K562 (cell line): ENCODE measurements around the gene FITM1. TPM values are rescaled to one million over a fixed set of nuclear protein-coding genes. Genes with fewer than 3 reads are reported as not detected.
A peak's percentile ranks its signal among the peaks of the same experiment; 100 is the strongest.

Source experiments
- ATAC-seq: fragments of 200-7000 bp; cut with Tn5 transposase; 3 replicates; pipeline ENCODE4 v1.9.1; 2020; ENCODE audit warnings: moderate library complexity
- BruUV-seq: library from RNA; stranded (reverse); fragments of 400-500 nt; replicated peaks from 2 replicates; lab custom pipeline; 2021; lab: Mats Ljungman, UMichigan
- CTCF ChIA-PET: fragments of 300-600 bp; formaldehyde crosslinking; extraction: SDS; loops from one replicate; lab custom pipeline; 2021; ENCODE audit warnings: low intra/inter-chr PET ratio; lab: Yijun Ruan, JAX
- POLR2A ChIA-PET: fragments of 300-600, 350-650 bp; sonication (Branson Sonifier 250); formaldehyde crosslinking; extraction: SDS; loops from one replicate; lab custom pipeline; 2021; ENCODE audit warnings: antibody characterized with exemption, inconsistent platforms; lab: Yijun Ruan, JAX
- DNase-seq, 4 experiments: peaks; one replicate each; pipeline versions ENCODE4 v3.0.0 to v3.0.0-alpha.2; 2011 to 2018; ENCODE audit warnings: low spot score in 3 of 4, mixed read lengths in 3 of 4; ENCODE audit errors: extremely low read depth in 1 of 4
- FAIRE-seq: peaks from 2 replicates; lab custom pipeline; 2011; peaks lifted over from hg19 to GRCh38; lab: Jason Lieb, UNC
- H2AFZ ChIP-seq: 2 replicates; pipeline ENCODE4 v1.6.0; 2011; ENCODE audit warnings: low read depth, low read length, control low read depth, inconsistent platforms
- H3K27ac ChIP-seq: fragments of 200-600 bp; 3 replicates; pipeline ENCODE4 v1.8.0; 2011; ENCODE audit warnings: low read depth, mild to moderate bottlenecking, control low read depth, inconsistent platforms, low read length, moderate library complexity, mixed read lengths; ENCODE audit errors: extremely low read depth
- H3K27me3 ChIP-seq, 2 experiments: fragments of 300-600 bp in 1 of 2; 2 replicates in 1 of 2; 3 replicates in 1 of 2; pipeline versions ENCODE4 v1.6.0 to v1.8.0; 2011; ENCODE audit warnings: inconsistent platforms in 2 of 2, low read length in 2 of 2, mild to moderate bottlenecking in 1 of 2, mixed read lengths in 1 of 2, moderate library complexity in 1 of 2; ENCODE audit not compliant: control insufficient read depth in 2 of 2, insufficient read depth in 2 of 2
- H3K36me3 ChIP-seq: fragments of 300-600 bp; 3 replicates; pipeline ENCODE4 v1.8.0; 2011; ENCODE audit warnings: mild to moderate bottlenecking, low read length, inconsistent platforms; ENCODE audit not compliant: control insufficient read depth, insufficient read depth
- H3K4me1 ChIP-seq, 2 experiments: fragments of 200-600 bp in 1 of 2; replicated peaks in 1 of 2; 2 replicates in 1 of 2; 3 replicates in 1 of 2; pipeline versions ENCODE4 v1.5.1 to v1.8.0; 2011; ENCODE audit warnings: inconsistent platforms in 2 of 2, low read length in 2 of 2, mild to moderate bottlenecking in 1 of 2, mixed read lengths in 1 of 2, moderate library complexity in 1 of 2; ENCODE audit not compliant: control insufficient read depth in 2 of 2, insufficient read depth in 2 of 2
- H3K4me2 ChIP-seq: 2 replicates; pipeline ENCODE4 v1.6.1; 2011; ENCODE audit warnings: low read length, control low read depth, inconsistent platforms, mixed read lengths; ENCODE audit not compliant: insufficient read depth
- H3K4me3 ChIP-seq: fragments of 200-600 bp; sonication (generic), shearing (Covaris generic); 2 replicates; pipeline ENCODE4 v1.5.1; 2016; ENCODE audit warnings: control low read depth, inconsistent platforms
- H3K79me2 ChIP-seq: fragments of 200-600 bp; 3 replicates; pipeline ENCODE4 v1.8.0; 2011; ENCODE audit warnings: low read length, inconsistent platforms; ENCODE audit not compliant: control insufficient read depth, insufficient read depth
- H3K9ac ChIP-seq, 2 experiments: 2 replicates each; pipeline versions ENCODE4 v1.6.0 to v1.6.1; 2011; ENCODE audit warnings: low read depth in 2 of 2, low read length in 2 of 2, control low read depth in 1 of 2, inconsistent platforms in 1 of 2, mild to moderate bottlenecking in 1 of 2, mixed read lengths in 1 of 2; ENCODE audit not compliant: insufficient read depth in 1 of 2
- H3K9me1 ChIP-seq: one replicate; pipeline ENCODE4 v1.6.0; 2011; ENCODE audit warnings: inconsistent platforms, mild to moderate bottlenecking, low read length, moderate library complexity; ENCODE audit not compliant: control insufficient read depth, insufficient read depth
- H3K9me3 ChIP-seq: replicated peaks from 2 replicates; pipeline ENCODE4 v1.5.1; 2011; ENCODE audit warnings: low read depth, low read length, inconsistent platforms; ENCODE audit not compliant: control insufficient read depth, insufficient read depth
- H4K20me1 ChIP-seq: replicated peaks from 2 replicates; pipeline ENCODE4 v1.6.1; 2011; ENCODE audit warnings: low read length, inconsistent platforms, mixed read lengths; ENCODE audit not compliant: control insufficient read depth, insufficient read depth
- ARNT ChIP-seq, 2 experiments: fragments of 450-650 bp; IDR thresholded peaks; 2 replicates each; pipeline ENCODE4 v1.6.1; 2016; ENCODE audit warnings: mild to moderate bottlenecking in 1 of 2
- ERF ChIP-seq: fragments of 450-650 bp; formaldehyde crosslinking; IDR thresholded peaks from 2 replicates; pipeline ENCODE4 v1.4.0; 2020; ENCODE audit warnings: mild to moderate bottlenecking, mixed read lengths
- MBD1 ChIP-seq: fragments of 250-450 bp; sonication (Bioruptor Pico); IDR thresholded peaks from 2 replicates; pipeline ENCODE4 v1.8.0; 2022; ENCODE audit warnings: inconsistent platforms
- NFIC ChIP-seq: fragments of 450-650 bp; IDR thresholded peaks from 2 replicates; pipeline ENCODE4 v1.6.1; 2017; ENCODE audit warnings: mild to moderate bottlenecking, inconsistent platforms
- NUFIP1 ChIP-seq: fragments of 450-650 bp; IDR thresholded peaks from 2 replicates; pipeline ENCODE4 v1.6.1; 2018; ENCODE audit not compliant: partially characterized antibody
- PML ChIP-seq: IDR thresholded peaks from 2 replicates; pipeline ENCODE4 v1.6.1; 2012; ENCODE audit warnings: low read length, inconsistent platforms
- UBTF ChIP-seq, 2 experiments: IDR thresholded peaks; 2 replicates each; pipeline ENCODE4 v1.6.1; 2012; ENCODE audit warnings: improper control_type of control experiment in 2 of 2, low read depth in 2 of 2, low read length in 2 of 2, borderline replicate concordance in 1 of 2
- ZNF217 ChIP-seq: sonication (generic); formaldehyde crosslinking; IDR thresholded peaks from 2 replicates; pipeline ENCODE4 v1.8.0; 2022; ENCODE audit warnings: mild to moderate bottlenecking, missing genetic modification reagents
- ZNF408 ChIP-seq: fragments of 250-450 bp; sonication (Bioruptor Pico); IDR thresholded peaks from 2 replicates; pipeline ENCODE4 v1.4.0; 2020; ENCODE audit warnings: low read depth, mild to moderate bottlenecking, moderate library complexity
- ZNF695 ChIP-seq: fragments of 450-650 bp; formaldehyde crosslinking; IDR thresholded peaks from 2 replicates; pipeline ENCODE4 v1.4.0; 2020; ENCODE audit warnings: mild to moderate bottlenecking, moderate library complexity
- ZNF778 ChIP-seq: fragments of 450-650 bp; formaldehyde crosslinking; IDR thresholded peaks from 2 replicates; pipeline ENCODE4 v1.4.0; 2020; ENCODE audit warnings: mild to moderate bottlenecking, moderate library complexity
- ZNF830 ChIP-seq: fragments of 250-450 bp; sonication (Bioruptor Pico); IDR thresholded peaks from 2 replicates; pipeline ENCODE4 v1.5.0; 2021; ENCODE audit warnings: mild to moderate bottlenecking
- WGBS: fragments of 100-300 bp; shearing (Covaris generic); methylation state at CpG from one replicate; pipeline ENCODE4 v1.1.6; 2016; ENCODE audit warnings: low coverage, mixed read lengths; ENCODE audit not compliant: insufficient coverage; ENCODE audit errors: missing lambda C conversion rate; 5-methylcytosine and 5-hydroxymethylcytosine counted together
- in situ Hi-C: fragments of 300-500 bp; cut with MboI; formaldehyde crosslinking; loops from 4 replicates; pipeline ENCODE4 v1.15.0; 2018; ENCODE audit warnings: inconsistent platforms, mixed read lengths
- intact Hi-C: fragments of 100-400 bp; cut with micrococcal nuclease; formaldehyde crosslinking; loops from 2 replicates; pipeline ENCODE4 v1.14.2; 2022
- polyA plus RNA-seq, 8 experiments: library from polyadenylated mRNA; depleted of rRNA in 4 of 8; stranded (reverse) in 5 of 8; unstranded in 3 of 8; fragments of >200 nt; fragmentation: Nextera tagmentation in 2 of 8; fragmentation: Illumina TruSeq in 1 of 8; extraction: Ambion mirVana in 2 of 8; extraction: Trizol in 1 of 8; gene quantifications; 2 replicates each; pipeline versions ENCODE4 v1.2.1 to v1.2.3, GENCODE V29; 2011 to 2014; ENCODE audit warnings: inconsistent platforms in 1 of 8, missing spikeins in 1 of 8
- total RNA-seq, 7 experiments: library from RNA; depleted of rRNA in 6 of 7; stranded (reverse); fragments of >200 nt in 6 of 7; fragmentation: Illumina TruSeq in 2 of 7; extraction: Trizol in 2 of 7; gene quantifications; 2 replicates each; pipeline versions ENCODE4 v1.2.1 to v1.2.3, GENCODE V29; 2011 to 2021; ENCODE audit warnings: low replicate concordance in 1 of 7
- TF ChIP-seq, protein P1 (sequence below): fragments of 450-650 bp; IDR thresholded peaks from 2 replicates; pipeline ENCODE4 v1.6.1; 2016; ENCODE audit warnings: borderline replicate concordance

Gene FITM1
- total and polyA plus RNA-seq, 9 of the 15 experiments (the other 6 are each of a cell fraction or from before 2014, with no cell fraction given): 0.09 to 0.20 TPM; not detected in 7

- H3K9me1 ChIP-seq: peaks cover 5% of the 10 kb centered on the region
- H3K4me3 ChIP-seq: peak overlapping the region; percentile 98
- H3K9me3 ChIP-seq: no peaks in the 10 kb centered on the region
- FAIRE-seq: no peak
- H3K27me3 ChIP-seq: no peaks in the 10 kb centered on the region
- no peaks in the 10 kb centered on the region for H4K20me1 ChIP-seq
- ChIA-PET POLR2A (interaction anchor here (0.5 to 2.2 kb wide), 4 partner anchors 13 to 85 kb away, joined by 3 to 5 read pairs (median 4); partner anchors contain the start of genes GMPR2 and IRF9), CTCF (no interaction called here)
- peak overlapping the region; percentile 76 to 96 for H3K9ac ChIP-seq
- H3K4me1 ChIP-seq: peaks cover 28 to 40% of the 10 kb centered on the region in 2 experiments; a peak in 4 of 5 replicates
- peak; percentile 5 for ATAC-seq
- TSS peak; percentile 66 for BruUV-seq
- peaks cover 62% of the 10 kb centered on the region; the same call in 2 of the 3 replicates for H3K36me3 ChIP-seq
- peak overlapping the region; percentile 98 for H3K4me2 ChIP-seq
- in situ Hi-C loops: no loop called here
- 3% methylated on average over 18 of the region's 29 CpGs for WGBS
- no peak for DNase-seq
- peak overlapping the region; percentile 62 for H3K27ac ChIP-seq
- peaks cover 39% of the 10 kb centered on the region for H3K79me2 ChIP-seq
- peak overlapping the region; percentile 58; the same call in 1 of the 2 replicates for H2AFZ ChIP-seq
- intact Hi-C loops: loop anchor here (2.0 to 10.0 kb wide), 2 partner anchors 33 to 53 kb away; partner anchors contain the start of genes DCAF11, NRL and PCK2
- TF ChIP-seq, protein P1, sequence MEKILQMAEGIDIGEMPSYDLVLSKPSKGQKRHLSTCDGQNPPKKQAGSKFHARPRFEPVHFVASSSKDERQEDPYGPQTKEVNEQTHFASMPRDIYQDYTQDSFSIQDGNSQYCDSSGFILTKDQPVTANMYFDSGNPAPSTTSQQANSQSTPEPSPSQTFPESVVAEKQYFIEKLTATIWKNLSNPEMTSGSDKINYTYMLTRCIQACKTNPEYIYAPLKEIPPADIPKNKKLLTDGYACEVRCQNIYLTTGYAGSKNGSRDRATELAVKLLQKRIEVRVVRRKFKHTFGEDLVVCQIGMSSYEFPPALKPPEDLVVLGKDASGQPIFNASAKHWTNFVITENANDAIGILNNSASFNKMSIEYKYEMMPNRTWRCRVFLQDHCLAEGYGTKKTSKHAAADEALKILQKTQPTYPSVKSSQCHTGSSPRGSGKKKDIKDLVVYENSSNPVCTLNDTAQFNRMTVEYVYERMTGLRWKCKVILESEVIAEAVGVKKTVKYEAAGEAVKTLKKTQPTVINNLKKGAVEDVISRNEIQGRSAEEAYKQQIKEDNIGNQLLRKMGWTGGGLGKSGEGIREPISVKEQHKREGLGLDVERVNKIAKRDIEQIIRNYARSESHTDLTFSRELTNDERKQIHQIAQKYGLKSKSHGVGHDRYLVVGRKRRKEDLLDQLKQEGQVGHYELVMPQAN: 0 out of 2 replicates have a peak, but pooled peaks have one; percentile 40
- peak; percentile 19; the same call in 1 of the 2 replicates for TF ChIP-seq NFIC
- TF ChIP-seq PML: no peak
- no peak for TF ChIP-seq ZNF695
- TF ChIP-seq NUFIP1: no peak
- 0 out of 4 replicates have a peak, but pooled peaks of 1 of the 2 experiments have one; percentile 48 for TF ChIP-seq UBTF (IDR thresholded peaks at IDR 0.05; ENCODE audit: borderline replicate concordance in 1 of 2, low read depth in 2 of 2, low read length in 2 of 2)
- TF ChIP-seq ZNF830 (CRISPR knock-in tag): no peak
- TF ChIP-seq ARNT (IDR thresholded peaks at IDR 0.05): no peak
- TF ChIP-seq ERF (CRISPR knock-in tag): no peak
- no peak for TF ChIP-seq ZNF408 (CRISPR knock-in tag)
- TF ChIP-seq ZNF778 (CRISPR knock-in tag): no peak
- no peak for TF ChIP-seq ZNF217
- no peak for TF ChIP-seq MBD1
These were observed 17.4 kb downstream of the FITM1 start for GRCh38 chr14:24147761-24148428.
